Tibial nerve (tissue), 4 donors: ENCODE measurements around the gene IRX2. TPM values are rescaled to one million over a fixed set of nuclear protein-coding genes. Genes with fewer than 3 reads are reported as not detected.

Experiments
- DNase-seq, 2 donors: peaks; one replicate each; pipeline ENCODE4 v3.0.0-alpha.2; 2019; ENCODE audit warnings: low spot score in 2 of 2
- H3K27ac ChIP-seq, 4 donors: fragments of 200-600 bp; sonication (generic) in 3 of 4; one replicate each; pipeline ENCODE4 v1.5.1; 2017 to 2019; ENCODE audit warnings: mild to moderate bottlenecking in 1 of 4
- H3K27me3 ChIP-seq, 2 donors: fragments of 200-600 bp; sonication (generic) in 1 of 2; one replicate each; pipeline versions ENCODE4 v1.5.1 to v1.6.0; 2017 to 2019
- H3K36me3 ChIP-seq, 3 donors: fragments of 200-600 bp; sonication (generic); one replicate each; pipeline ENCODE4 v1.5.1; 2018 to 2019
- H3K4me1 ChIP-seq, 4 donors: fragments of 200-600 bp; sonication (generic) in 3 of 4; one replicate each; pipeline ENCODE4 v1.5.1; 2017 to 2019
- H3K4me3 ChIP-seq, 4 donors: fragments of 200-600 bp; sonication (generic) in 3 of 4; one replicate each; pipeline ENCODE4 v1.5.1; 2017 to 2019; ENCODE audit warnings: mild to moderate bottlenecking in 1 of 4, moderate library complexity in 1 of 4
- H3K9me3 ChIP-seq, 4 donors: fragments of 200-600 bp; sonication (generic) in 3 of 4; one replicate each; pipeline ENCODE4 v1.5.1; 2017 to 2019
- EP300 ChIP-seq, 2 donors: sonication (generic); formaldehyde crosslinking; IDR thresholded peaks; one replicate each; pipeline ENCODE4 v1.6.1; 2017; ENCODE audit warnings: antibody characterized with exemption in 2 of 2, mild to moderate bottlenecking in 1 of 2
- POLR2A ChIP-seq, 2 donors: fragments of 450-650 bp; IDR thresholded peaks; one replicate each; pipeline ENCODE4 v1.6.1; 2017; ENCODE audit warnings: antibody characterized with exemption in 2 of 2, mild to moderate bottlenecking in 2 of 2, moderate library complexity in 2 of 2
- WGBS, 2 donors: methylation state at CpG; one replicate each; pipeline ENCODE4 v1.1.5; 2018; 5-methylcytosine and 5-hydroxymethylcytosine counted together
- total RNA-seq, 4 donors: library from RNA; depleted of rRNA; stranded (reverse); fragments of >200 nt; gene quantifications; one replicate each; pipeline ENCODE4 v1.1.0, GENCODE V29; 2016
- TF ChIP-seq, protein P1 (sequence below), 5 experiments: fragments of 200-600 bp in 3 of 5; fragments of 450-650 bp in 2 of 5; sonication (generic) in 3 of 5; IDR thresholded peaks; one replicate each; pipeline ENCODE4 v1.5.1; 2016 to 2019; ENCODE audit warnings: antibody characterized with exemption in 5 of 5, mild to moderate bottlenecking in 3 of 5, moderate library complexity in 2 of 5

The IRX2 gene
- total RNA-seq, 4 donors from 2014 or later, result not detected

DNA sequence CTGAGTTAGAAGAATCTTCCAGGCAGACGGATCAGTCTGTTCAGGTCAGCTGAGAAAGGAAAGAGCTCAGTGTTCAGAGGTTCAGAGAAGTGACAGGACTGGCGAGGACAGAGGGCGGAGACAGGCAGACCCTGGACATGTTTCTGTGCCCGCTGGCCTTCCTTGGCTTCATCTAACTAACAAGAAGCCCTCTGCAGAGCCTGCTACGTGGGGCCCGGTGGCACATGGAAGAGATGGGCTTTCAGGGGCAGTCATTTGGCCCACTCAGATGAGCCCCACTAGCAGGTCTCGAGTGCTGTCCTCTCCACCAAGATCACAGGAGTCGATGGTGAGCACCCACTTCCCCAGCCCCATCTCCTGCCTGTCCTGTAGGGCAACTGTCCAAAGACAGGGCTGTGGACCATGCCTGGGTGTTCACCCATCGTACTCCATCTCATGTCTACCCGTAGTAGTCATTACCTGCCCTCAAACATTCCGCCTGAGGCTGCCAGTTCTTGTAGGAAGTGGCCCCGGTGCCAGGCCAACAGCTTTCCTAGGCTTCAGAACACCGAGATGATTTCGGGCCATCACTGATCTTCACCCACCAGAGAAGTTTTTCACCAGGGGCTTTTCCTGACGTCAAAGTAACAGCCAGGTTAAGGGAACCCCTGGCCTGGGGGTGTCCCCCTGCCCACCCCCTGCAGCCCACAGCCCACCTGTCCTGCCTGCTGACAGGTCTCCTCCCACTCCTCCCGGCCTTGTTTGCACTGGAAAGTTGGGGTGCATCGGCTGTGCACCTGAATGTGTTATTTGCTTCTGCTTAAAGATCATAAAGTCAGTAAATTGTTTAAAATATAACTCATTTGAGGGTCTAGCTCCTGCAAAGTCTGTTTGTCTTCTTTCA lies 14.0 kb downstream of the IRX2 start:
- Histone ChIP-seq H3K4me1 (peaks cover 0 to 20% (median 3%) of the 10 kb centered on the region in 4 donors), H3K27me3 (peaks cover 0 to 59% of the 10 kb centered on the region in 2 donors), H3K27ac (no peak overlapping the region), H3K9me3 (peaks cover 0 to 18% (median 0%) of the 10 kb centered on the region in 4 donors), H3K4me3 (no peak overlapping the region), H3K36me3 (no peaks in the 10 kb centered on the region)
- TF ChIP-seq EP300 (IDR thresholded peaks at IDR 0.05), result no peak
- TF ChIP-seq POLR2A (IDR thresholded peaks at IDR 0.05), result no peak
- TF ChIP-seq, protein P1, sequence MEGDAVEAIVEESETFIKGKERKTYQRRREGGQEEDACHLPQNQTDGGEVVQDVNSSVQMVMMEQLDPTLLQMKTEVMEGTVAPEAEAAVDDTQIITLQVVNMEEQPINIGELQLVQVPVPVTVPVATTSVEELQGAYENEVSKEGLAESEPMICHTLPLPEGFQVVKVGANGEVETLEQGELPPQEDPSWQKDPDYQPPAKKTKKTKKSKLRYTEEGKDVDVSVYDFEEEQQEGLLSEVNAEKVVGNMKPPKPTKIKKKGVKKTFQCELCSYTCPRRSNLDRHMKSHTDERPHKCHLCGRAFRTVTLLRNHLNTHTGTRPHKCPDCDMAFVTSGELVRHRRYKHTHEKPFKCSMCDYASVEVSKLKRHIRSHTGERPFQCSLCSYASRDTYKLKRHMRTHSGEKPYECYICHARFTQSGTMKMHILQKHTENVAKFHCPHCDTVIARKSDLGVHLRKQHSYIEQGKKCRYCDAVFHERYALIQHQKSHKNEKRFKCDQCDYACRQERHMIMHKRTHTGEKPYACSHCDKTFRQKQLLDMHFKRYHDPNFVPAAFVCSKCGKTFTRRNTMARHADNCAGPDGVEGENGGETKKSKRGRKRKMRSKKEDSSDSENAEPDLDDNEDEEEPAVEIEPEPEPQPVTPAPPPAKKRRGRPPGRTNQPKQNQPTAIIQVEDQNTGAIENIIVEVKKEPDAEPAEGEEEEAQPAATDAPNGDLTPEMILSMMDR (IDR thresholded peaks at IDR 0.05), result no peak
- no peak for DNase-seq
- WGBS, 2 donors, result 76 to 80% methylated on average over 16 to 17 of the region's 17 CpGs

DNA sequence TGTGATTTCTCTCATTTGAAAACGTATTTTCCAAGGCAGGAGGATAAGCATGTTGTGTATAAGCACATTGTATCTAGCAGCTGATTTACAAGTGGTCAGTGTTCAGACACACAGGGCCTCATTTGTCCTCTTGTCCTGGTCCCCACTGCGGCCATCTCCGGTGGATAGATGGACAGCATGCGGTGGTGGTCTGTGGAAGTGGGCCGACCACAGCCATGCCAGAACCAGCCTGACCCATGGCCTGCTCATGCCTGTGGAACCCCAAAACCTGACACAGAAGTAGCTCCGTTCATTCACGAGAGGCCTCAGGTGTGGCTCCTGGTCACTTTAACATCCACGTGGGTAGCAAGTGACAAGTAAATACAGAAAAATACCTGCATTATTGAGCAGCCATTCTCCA lies 14.6 kb downstream of the IRX2 start:
- peaks cover 0 to 20% (median 3%) of the 10 kb centered on the region in 4 donors for H3K4me1 ChIP-seq
- peaks cover 0 to 18% (median 0%) of the 10 kb centered on the region in 4 donors for H3K9me3 ChIP-seq
- WGBS, 2 donors, result 75 to 80% methylated on average over 8 of the region's 8 CpGs
- no peaks in the 10 kb centered on the region for H3K36me3 ChIP-seq
- peaks cover 0 to 52% of the 10 kb centered on the region in 2 donors for H3K27me3 ChIP-seq
- no peak for TF ChIP-seq POLR2A (IDR thresholded peaks at IDR 0.05)
- DNase-seq, result no peak
- H3K4me3 ChIP-seq, result no peak overlapping the region
- H3K27ac ChIP-seq, result no peak overlapping the region

DNA sequence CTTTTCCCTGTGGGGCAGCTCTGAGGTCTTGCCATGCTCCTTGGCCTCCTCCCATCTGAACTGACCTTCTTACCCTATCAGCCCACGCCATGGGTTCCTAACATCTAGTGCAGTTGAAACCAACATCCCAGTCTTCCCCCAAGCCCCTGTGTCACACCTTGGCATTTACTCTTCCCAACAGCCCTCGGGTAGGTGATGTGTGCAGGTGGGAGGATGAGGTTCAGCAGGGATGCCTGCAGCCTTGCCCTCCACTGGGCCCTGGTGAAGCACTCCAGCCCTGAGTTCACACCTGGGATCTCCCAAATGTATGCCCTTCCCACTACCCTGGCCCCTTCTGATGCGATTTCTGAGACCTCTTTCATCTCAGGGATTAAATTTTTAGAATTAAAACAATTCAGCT lies 15.5 kb downstream of the IRX2 start:
- H3K27me3 ChIP-seq, result peaks cover 0 to 43% of the 10 kb centered on the region in 2 donors
- H3K36me3 ChIP-seq, result no peaks in the 10 kb centered on the region
- no peak for DNase-seq
- H3K4me1 ChIP-seq, result peaks cover 0 to 20% (median 3%) of the 10 kb centered on the region in 4 donors
- no peak overlapping the region for H3K4me3 ChIP-seq
- H3K9me3 ChIP-seq, result peaks cover 0 to 18% (median 0%) of the 10 kb centered on the region in 4 donors
- no peak for TF ChIP-seq EP300 (IDR thresholded peaks at IDR 0.05)
- TF ChIP-seq, protein P1 (IDR thresholded peaks at IDR 0.05), result no peak
- no peak for TF ChIP-seq POLR2A (IDR thresholded peaks at IDR 0.05)
- no peak overlapping the region for H3K27ac ChIP-seq
- WGBS, 2 donors, result 69 to 77% methylated on average over 3 of the region's 3 CpGs

DNA sequence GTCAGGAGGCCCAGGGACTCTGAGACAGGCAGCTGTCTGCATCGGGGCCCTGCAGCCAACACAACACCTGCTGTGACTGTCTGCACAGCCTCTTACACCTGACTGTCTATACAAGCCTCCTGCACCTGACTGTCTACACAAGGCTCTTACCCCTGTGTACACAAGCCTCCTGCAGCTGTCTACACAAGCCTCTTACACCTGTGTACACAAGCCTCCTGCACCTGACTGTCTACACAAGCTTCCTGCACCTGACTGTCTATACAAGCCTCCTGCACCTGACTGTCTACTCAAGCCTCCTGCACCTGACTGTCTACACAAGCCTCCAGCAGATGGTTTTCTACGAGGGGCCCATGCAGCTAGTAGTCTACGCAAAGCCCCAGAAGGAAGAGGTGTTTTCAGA lies 18.6 kb downstream of the IRX2 start:
- no peaks in the 10 kb centered on the region for H3K4me1 ChIP-seq
- TF ChIP-seq EP300 (IDR thresholded peaks at IDR 0.05) (no peak), POLR2A (IDR thresholded peaks at IDR 0.05) (no peak)
- TF ChIP-seq, protein P1 (IDR thresholded peaks at IDR 0.05), result no peak
- no peaks in the 10 kb centered on the region for H3K36me3 ChIP-seq
- WGBS, 2 donors, result 35 to 72% methylated on average over 3 of the region's 3 CpGs
- H3K4me3 ChIP-seq, result no peak overlapping the region
- no peak for DNase-seq
- peaks cover 0 to 18% (median 0%) of the 10 kb centered on the region in 4 donors for H3K9me3 ChIP-seq
- H3K27ac ChIP-seq, result no peak overlapping the region
- peaks cover 0 to 12% of the 10 kb centered on the region in 2 donors for H3K27me3 ChIP-seq

GRCh38 chr5:2732004-2732403 lies 19.5 kb downstream of the IRX2 start:
- 64 to 72% methylated on average over 4 of the region's 4 CpGs for WGBS, 2 donors
- Histone ChIP-seq H3K9me3 (peaks cover 0 to 11% (median 0%) of the 10 kb centered on the region in 4 donors), H3K27me3 (peaks cover 0 to 4% of the 10 kb centered on the region in 2 donors), H3K4me1 (no peaks in the 10 kb centered on the region), H3K36me3 (no peaks in the 10 kb centered on the region), H3K4me3 (no peak overlapping the region), H3K27ac (no peak overlapping the region)
- TF ChIP-seq POLR2A (IDR thresholded peaks at IDR 0.05), result no peak
- TF ChIP-seq, protein P1 (IDR thresholded peaks at IDR 0.05), result no peak
- no peak for TF ChIP-seq EP300 (IDR thresholded peaks at IDR 0.05)
- no peak for DNase-seq
